Astrocyte (in vitro differentiated cells and primary cell): ENCODE data around the gene TRAF3IP1.

ENCODE experiments used
- CTCF ChIP-seq: IDR thresholded peaks from 2 replicates; pipeline ENCODE4 v1.5.1; 2011; ENCODE audit warnings: low read depth, mild to moderate bottlenecking, inconsistent platforms, low read length, moderate library complexity; ENCODE audit not compliant: insufficient read depth
- EZH2 ChIP-seq: IDR thresholded peaks from 2 replicates; pipeline ENCODE4 v1.6.1; 2012; ENCODE audit warnings: mild to moderate bottlenecking, low read length, inconsistent platforms; ENCODE audit not compliant: insufficient read depth

GRCh38 chr2:238345297-238345968 lies 25.1 kb downstream of the TRAF3IP1 start:
- TF ChIP-seq EZH2 (no peak), CTCF (no peak)
